ENCODE data around the gene LRMDA. TPM values are rescaled to one million over a fixed set of nuclear protein-coding genes. Genes with fewer than 3 reads are reported as not detected.

Gene LRMDA
- total and polyA plus RNA-seq, 2 donors from 2014 or later, result 23.2 to 48.6 TPM

GRCh38 chr10:75505840-75506506, 74.5 kb downstream of the LRMDA start:
- Histone ChIP-seq H3K27me3 (ENCODE audit: control insufficient read depth, insufficient read depth, low read length) (no peaks in the 10 kb centered on the region), H3K9ac (ENCODE audit: low read length in 3 of 3) (no peak overlapping the region), H3K4me3 (ENCODE audit: low read length in 3 of 3) (no peak overlapping the region), H3K36me3 (ENCODE audit: control insufficient read depth in 2 of 3, insufficient read depth in 3 of 3, low read length in 3 of 3) (no peaks in the 10 kb centered on the region), H3K27ac (ENCODE audit: low read depth in 2 of 2, low read length in 2 of 2) (no peak overlapping the region), H3K9me3 (ENCODE audit: control insufficient read depth in 2 of 3, insufficient read depth in 1 of 3, low read length in 3 of 3) (no peaks in the 10 kb centered on the region), H3K4me1 (ENCODE audit: control insufficient read depth in 2 of 3, insufficient read depth in 2 of 3, low read depth in 1 of 3, low read length in 3 of 3) (peaks cover 3 to 11% (median 7%) of the 10 kb centered on the region in 3 donors)
- TF ChIP-seq CTCF (IDR thresholded peaks at IDR 0.05; ENCODE audit: borderline replicate concordance, extremely low read depth, insufficient read depth), result no peak
- intact Hi-C loops (cut with DNase I), result no loop called here
- no peak for DNase-seq
- FAIRE-seq, result no peak

DNA sequence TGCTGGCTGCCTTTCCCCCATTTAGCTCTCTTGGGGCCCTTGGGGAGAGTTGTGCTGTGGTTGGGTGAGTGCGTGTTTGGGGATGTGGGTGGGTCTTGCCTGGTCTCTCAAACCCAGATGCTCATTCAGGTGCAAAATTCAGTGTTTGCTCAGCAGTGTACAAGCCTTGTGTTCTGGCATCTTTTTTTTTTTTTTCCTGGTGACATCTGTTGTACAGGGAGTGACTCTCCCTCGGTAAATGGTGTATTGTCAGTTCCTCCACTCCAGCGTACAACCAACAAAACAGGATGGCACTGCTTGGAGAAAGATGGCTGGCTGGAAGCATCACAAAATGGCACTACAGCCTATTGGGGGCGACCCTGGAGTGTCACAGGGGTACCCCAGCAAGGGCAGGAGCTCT, 75.5 kb downstream of the LRMDA start:
- Histone ChIP-seq H3K4me3 (ENCODE audit: low read length in 3 of 3) (no peak overlapping the region), H3K9ac (ENCODE audit: low read length in 3 of 3) (no peak overlapping the region), H3K4me1 (ENCODE audit: control insufficient read depth in 2 of 3, insufficient read depth in 2 of 3, low read depth in 1 of 3, low read length in 3 of 3) (peaks cover 3 to 11% (median 8%) of the 10 kb centered on the region in 3 donors), H3K27ac (ENCODE audit: low read depth in 2 of 2, low read length in 2 of 2) (no peak overlapping the region), H3K27me3 (ENCODE audit: control insufficient read depth, insufficient read depth, low read length) (no peaks in the 10 kb centered on the region), H3K36me3 (ENCODE audit: control insufficient read depth in 2 of 3, insufficient read depth in 3 of 3, low read length in 3 of 3) (no peaks in the 10 kb centered on the region), H3K9me3 (ENCODE audit: control insufficient read depth in 2 of 3, insufficient read depth in 1 of 3, low read length in 3 of 3) (no peaks in the 10 kb centered on the region)
- intact Hi-C loops (cut with DNase I), result no loop called here
- DNase-seq (no peak), FAIRE-seq (no peak)
- TF ChIP-seq CTCF (IDR thresholded peaks at IDR 0.05; ENCODE audit: borderline replicate concordance, extremely low read depth, insufficient read depth), result no peak

DNA sequence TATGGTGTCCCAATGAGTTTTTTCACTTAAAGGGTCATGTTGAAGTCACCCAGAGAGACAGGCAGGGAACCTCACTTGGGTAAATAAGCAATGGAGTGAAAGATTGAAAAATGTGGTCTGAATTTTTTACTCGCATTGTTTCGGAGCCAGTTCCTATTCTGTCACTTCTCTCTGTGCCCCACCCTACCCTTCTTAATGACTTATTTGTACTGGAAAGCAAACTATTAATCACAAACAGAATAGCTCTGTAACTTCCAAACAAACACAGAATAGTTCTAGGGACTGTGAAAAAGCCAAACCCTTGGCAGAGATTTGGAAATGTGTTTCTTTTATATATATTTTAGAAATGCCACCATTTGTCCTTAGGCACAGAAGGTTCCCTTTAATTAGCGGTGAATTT, 76.0 kb downstream of the LRMDA start:
- intact Hi-C loops (cut with DNase I), result no loop called here
- DNase-seq (no peak), FAIRE-seq (no peak)
- Histone ChIP-seq H3K36me3 (ENCODE audit: control insufficient read depth in 2 of 3, insufficient read depth in 3 of 3, low read length in 3 of 3) (no peaks in the 10 kb centered on the region), H3K27me3 (ENCODE audit: control insufficient read depth, insufficient read depth, low read length) (no peaks in the 10 kb centered on the region), H3K9me3 (ENCODE audit: control insufficient read depth in 2 of 3, insufficient read depth in 1 of 3, low read length in 3 of 3) (no peaks in the 10 kb centered on the region), H3K4me3 (ENCODE audit: low read length in 3 of 3) (no peak overlapping the region), H3K4me1 (ENCODE audit: control insufficient read depth in 2 of 3, insufficient read depth in 2 of 3, low read depth in 1 of 3, low read length in 3 of 3) (peaks cover 4 to 11% (median 9%) of the 10 kb centered on the region in 3 donors), H3K9ac (ENCODE audit: low read length in 3 of 3) (no peak overlapping the region), H3K27ac (ENCODE audit: low read depth in 2 of 2, low read length in 2 of 2) (no peak overlapping the region)
- no peak for TF ChIP-seq CTCF (IDR thresholded peaks at IDR 0.05; ENCODE audit: borderline replicate concordance, extremely low read depth, insufficient read depth)
